GM12865 (cell line): ENCODE measurements around the gene TAF5.
"Not testable (repeated sequence)": the region's sequence is repeated elsewhere in the genome, so short reads cannot be mapped to it uniquely, and the experiment has no call there.

Source experiments
- DNase-seq: peaks from one replicate; pipeline ENCODE4 v3.0.0; 2010; ENCODE audit warnings: low read depth
- H3K4me3 ChIP-seq: 2 replicates; pipeline ENCODE4 v1.5.1; 2011; ENCODE audit warnings: mild to moderate bottlenecking, low read depth, low read length, control low read depth
- TF ChIP-seq, protein P1 (sequence below): IDR thresholded peaks from 2 replicates; pipeline ENCODE4 v1.5.1; 2011; ENCODE audit warnings: low read length, control low read depth, low read depth, inconsistent platforms; ENCODE audit not compliant: insufficient read depth; ENCODE audit errors: missing control alignments

Gene TAF5

DNA sequence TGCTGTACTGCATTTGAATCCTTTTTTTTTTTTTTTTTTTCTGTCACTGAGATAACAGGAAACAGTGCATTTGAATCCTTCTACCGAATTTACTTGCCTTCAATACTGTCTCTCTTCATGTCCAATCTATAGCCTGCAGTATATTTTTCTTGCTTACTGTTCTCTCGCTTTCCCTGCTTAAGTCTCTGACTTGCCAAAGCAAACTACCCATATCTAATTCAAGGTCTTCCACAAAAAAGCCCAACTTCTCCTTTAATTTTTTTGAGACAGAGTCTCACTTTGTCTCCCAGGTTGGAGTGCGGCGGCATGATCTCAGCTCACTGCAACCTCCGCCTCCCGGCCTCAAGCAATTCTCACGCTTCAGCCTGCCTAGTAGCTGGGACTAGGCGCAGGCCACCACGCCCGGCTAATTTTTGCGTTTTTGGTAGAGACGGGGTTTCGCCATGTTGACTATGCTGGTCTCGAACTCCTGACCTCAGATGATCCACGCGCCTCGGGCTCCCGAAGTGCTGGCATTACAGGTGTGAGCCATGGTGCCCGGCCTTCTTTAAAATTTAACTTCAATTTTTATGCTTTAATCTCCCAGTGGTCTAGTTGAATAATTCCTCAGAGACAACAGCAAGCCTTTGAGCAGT, 29.5 kb downstream of the TAF5 start:
- peak; percentile 30 for DNase-seq
- peak overlapping the region; percentile 88 for H3K4me3 ChIP-seq
- TF ChIP-seq, protein P1, sequence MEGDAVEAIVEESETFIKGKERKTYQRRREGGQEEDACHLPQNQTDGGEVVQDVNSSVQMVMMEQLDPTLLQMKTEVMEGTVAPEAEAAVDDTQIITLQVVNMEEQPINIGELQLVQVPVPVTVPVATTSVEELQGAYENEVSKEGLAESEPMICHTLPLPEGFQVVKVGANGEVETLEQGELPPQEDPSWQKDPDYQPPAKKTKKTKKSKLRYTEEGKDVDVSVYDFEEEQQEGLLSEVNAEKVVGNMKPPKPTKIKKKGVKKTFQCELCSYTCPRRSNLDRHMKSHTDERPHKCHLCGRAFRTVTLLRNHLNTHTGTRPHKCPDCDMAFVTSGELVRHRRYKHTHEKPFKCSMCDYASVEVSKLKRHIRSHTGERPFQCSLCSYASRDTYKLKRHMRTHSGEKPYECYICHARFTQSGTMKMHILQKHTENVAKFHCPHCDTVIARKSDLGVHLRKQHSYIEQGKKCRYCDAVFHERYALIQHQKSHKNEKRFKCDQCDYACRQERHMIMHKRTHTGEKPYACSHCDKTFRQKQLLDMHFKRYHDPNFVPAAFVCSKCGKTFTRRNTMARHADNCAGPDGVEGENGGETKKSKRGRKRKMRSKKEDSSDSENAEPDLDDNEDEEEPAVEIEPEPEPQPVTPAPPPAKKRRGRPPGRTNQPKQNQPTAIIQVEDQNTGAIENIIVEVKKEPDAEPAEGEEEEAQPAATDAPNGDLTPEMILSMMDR: no peak

DNA sequence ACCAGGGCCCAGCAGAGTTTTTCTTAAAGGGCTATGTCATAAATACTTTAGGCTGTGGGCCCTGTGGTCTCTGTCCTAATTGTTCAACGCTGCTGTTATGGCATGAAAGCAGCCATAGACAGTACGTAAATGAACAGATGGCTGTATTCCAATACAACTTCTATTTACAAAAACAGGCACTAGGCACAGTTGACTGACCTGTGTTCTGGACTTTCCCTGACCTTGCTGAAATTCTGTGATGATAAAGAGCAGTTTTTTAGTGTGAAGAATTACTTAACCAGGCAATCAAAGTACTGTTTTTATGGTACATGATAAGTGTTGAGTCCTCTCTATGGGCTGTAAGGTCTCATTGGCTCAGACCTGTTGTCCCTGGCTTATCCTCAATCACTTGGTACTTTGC, 45.8 kb downstream of the TAF5 start:
- TF ChIP-seq, protein P1: no peak
- DNase-seq: no peak
- H3K4me3 ChIP-seq: no peak overlapping the region

- TF ChIP-seq, protein P1: no peak
These were observed 47.8 kb downstream of the TAF5 start for GRCh38 chr10:103415581-103415980.

DNA sequence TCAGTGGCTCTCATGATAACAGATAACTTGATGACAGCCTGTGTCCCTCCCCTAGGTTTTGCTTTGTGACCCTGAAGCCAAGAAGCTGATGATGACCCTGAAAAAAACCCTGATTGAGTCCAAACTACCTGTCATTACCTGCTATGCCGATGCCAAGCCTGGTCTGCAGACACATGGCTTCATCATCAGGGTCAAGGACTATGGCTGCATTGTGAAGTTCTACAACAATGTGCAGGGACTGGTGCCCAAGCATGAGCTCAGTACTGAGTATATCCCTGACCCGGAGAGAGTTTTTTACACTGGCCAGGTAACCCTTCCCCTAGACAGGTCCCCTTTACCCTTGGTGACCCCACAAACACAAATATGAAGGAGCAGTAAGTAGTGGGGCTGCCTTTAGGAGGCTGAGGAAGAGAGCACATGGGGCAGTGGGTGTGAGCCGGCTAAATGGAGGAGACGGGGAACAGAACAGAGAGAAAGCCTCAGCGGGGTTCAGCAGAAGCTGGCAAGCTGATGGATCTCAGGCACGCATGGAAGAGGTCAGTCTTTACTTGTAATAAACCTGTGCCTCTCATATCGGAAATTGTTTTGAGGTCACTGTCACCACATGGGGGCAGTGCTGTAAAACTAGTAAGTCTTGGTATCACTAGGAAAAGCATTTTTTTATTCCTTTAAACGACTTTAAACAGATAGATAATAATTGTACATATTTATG, 48.8 kb downstream of the TAF5 start:
- TF ChIP-seq, protein P1: peak; percentile 60
- DNase-seq: peak; percentile 80
- no peak overlapping the region for H3K4me3 ChIP-seq

More at GRCh38 chr10:103415581-103415980, 47.8 kb downstream of the TAF5 start:
- H3K4me3 ChIP-seq: no peak overlapping the region
- DNase-seq: no peak

DNA sequence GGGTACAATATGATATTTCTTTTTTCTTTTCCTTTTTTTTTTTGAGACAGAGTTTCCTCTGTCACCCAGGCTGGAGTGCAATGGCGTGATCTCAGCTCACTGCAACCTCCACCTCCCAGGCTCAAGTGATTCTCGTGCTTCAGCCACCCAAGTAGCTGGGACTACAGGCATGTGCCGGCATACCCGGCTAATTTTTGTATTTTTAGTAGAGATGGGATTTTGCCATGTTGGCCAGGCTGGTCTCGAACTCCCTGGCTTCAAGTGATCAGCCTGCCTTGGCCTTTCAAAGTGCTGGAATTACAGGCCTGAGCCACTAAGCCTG, 49.3 kb downstream of the TAF5 start:
- not testable (repeated sequence) for DNase-seq, H3K4me3 ChIP-seq

DNA sequence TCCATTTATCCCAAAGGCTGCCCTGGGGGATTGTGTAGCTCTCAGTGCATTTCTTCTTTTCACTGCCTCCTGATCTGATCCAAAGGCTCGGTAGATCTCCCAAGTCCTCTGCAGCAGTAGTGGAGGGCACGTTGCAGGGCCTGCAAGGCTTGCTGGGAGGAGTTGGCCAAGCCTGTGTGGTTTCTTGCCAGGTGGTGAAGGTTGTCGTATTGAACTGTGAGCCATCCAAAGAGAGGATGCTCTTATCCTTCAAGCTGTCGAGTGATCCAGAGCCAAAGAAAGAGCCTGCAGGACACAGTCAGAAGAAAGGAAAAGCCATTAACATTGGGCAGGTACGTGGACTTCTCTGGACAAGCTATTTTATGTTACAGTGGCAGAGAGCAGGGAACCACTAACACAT, 49.8 kb downstream of the TAF5 start:
- H3K4me3 ChIP-seq: no peak overlapping the region
- TF ChIP-seq, protein P1: no peak
- no peak for DNase-seq

- TF ChIP-seq, protein P1: no peak
- DNase-seq: no peak
- no peak overlapping the region for H3K4me3 ChIP-seq
These were observed 51.3 kb downstream of the TAF5 start for GRCh38 chr10:103419101-103419500.
